Tibial nerve (tissue), 4 donors: ENCODE results near the gene ACVR1B. TPM values are rescaled to one million over a fixed set of nuclear protein-coding genes. Genes with fewer than 3 reads are reported as not detected.

Experiments
- DNase-seq, 2 donors: peaks; one replicate each; pipeline ENCODE4 v3.0.0-alpha.2; 2019; ENCODE audit warnings: low spot score in 2 of 2
- H3K27ac ChIP-seq, 4 donors: fragments of 200-600 bp; sonication (generic) in 3 of 4; one replicate each; pipeline ENCODE4 v1.5.1; 2017 to 2019; ENCODE audit warnings: mild to moderate bottlenecking in 1 of 4
- H3K27me3 ChIP-seq, 2 donors: fragments of 200-600 bp; sonication (generic) in 1 of 2; one replicate each; pipeline versions ENCODE4 v1.5.1 to v1.6.0; 2017 to 2019
- H3K36me3 ChIP-seq, 3 donors: fragments of 200-600 bp; sonication (generic); one replicate each; pipeline ENCODE4 v1.5.1; 2018 to 2019
- H3K4me1 ChIP-seq, 4 donors: fragments of 200-600 bp; sonication (generic) in 3 of 4; one replicate each; pipeline ENCODE4 v1.5.1; 2017 to 2019
- H3K4me3 ChIP-seq, 4 donors: fragments of 200-600 bp; sonication (generic) in 3 of 4; one replicate each; pipeline ENCODE4 v1.5.1; 2017 to 2019; ENCODE audit warnings: mild to moderate bottlenecking in 1 of 4, moderate library complexity in 1 of 4
- H3K9me3 ChIP-seq, 4 donors: fragments of 200-600 bp; sonication (generic) in 3 of 4; one replicate each; pipeline ENCODE4 v1.5.1; 2017 to 2019
- EP300 ChIP-seq, 2 donors: sonication (generic); formaldehyde crosslinking; IDR thresholded peaks; one replicate each; pipeline ENCODE4 v1.6.1; 2017; ENCODE audit warnings: antibody characterized with exemption in 2 of 2, mild to moderate bottlenecking in 1 of 2
- POLR2A ChIP-seq, 2 donors: fragments of 450-650 bp; IDR thresholded peaks; one replicate each; pipeline ENCODE4 v1.6.1; 2017; ENCODE audit warnings: antibody characterized with exemption in 2 of 2, mild to moderate bottlenecking in 2 of 2, moderate library complexity in 2 of 2
- WGBS, 2 donors: methylation state at CpG; one replicate each; pipeline ENCODE4 v1.1.5; 2018; 5-methylcytosine and 5-hydroxymethylcytosine counted together
- total RNA-seq, 4 donors: library from RNA; depleted of rRNA; stranded (reverse); fragments of >200 nt; gene quantifications; one replicate each; pipeline ENCODE4 v1.1.0, GENCODE V29; 2016
- TF ChIP-seq, protein P1 (sequence below), 5 experiments: fragments of 200-600 bp in 3 of 5; fragments of 450-650 bp in 2 of 5; sonication (generic) in 3 of 5; IDR thresholded peaks; one replicate each; pipeline ENCODE4 v1.5.1; 2016 to 2019; ENCODE audit warnings: antibody characterized with exemption in 5 of 5, mild to moderate bottlenecking in 3 of 5, moderate library complexity in 2 of 5

Gene ACVR1B
- total RNA-seq: 10 to 100 TPM; 11.6 to 19.8 (median 17.1) TPM

- WGBS, 2 donors: 1 to 2% methylated on average over 40 to 55 of the region's 86 CpGs
- peak within 1 kb of the TSS; percentile 87 to 97 (median 94) for H3K27ac ChIP-seq
- TF ChIP-seq, protein P1, sequence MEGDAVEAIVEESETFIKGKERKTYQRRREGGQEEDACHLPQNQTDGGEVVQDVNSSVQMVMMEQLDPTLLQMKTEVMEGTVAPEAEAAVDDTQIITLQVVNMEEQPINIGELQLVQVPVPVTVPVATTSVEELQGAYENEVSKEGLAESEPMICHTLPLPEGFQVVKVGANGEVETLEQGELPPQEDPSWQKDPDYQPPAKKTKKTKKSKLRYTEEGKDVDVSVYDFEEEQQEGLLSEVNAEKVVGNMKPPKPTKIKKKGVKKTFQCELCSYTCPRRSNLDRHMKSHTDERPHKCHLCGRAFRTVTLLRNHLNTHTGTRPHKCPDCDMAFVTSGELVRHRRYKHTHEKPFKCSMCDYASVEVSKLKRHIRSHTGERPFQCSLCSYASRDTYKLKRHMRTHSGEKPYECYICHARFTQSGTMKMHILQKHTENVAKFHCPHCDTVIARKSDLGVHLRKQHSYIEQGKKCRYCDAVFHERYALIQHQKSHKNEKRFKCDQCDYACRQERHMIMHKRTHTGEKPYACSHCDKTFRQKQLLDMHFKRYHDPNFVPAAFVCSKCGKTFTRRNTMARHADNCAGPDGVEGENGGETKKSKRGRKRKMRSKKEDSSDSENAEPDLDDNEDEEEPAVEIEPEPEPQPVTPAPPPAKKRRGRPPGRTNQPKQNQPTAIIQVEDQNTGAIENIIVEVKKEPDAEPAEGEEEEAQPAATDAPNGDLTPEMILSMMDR (IDR thresholded peaks at IDR 0.05): no peak
- TF ChIP-seq POLR2A (IDR thresholded peaks at IDR 0.05): peak; percentile 45 to 70
- peak in 1 of 2 donors; percentile 45 for TF ChIP-seq EP300 (IDR thresholded peaks at IDR 0.05)
- peak within 1 kb of the TSS; percentile 88 to 100 (median 98) for H3K4me3 ChIP-seq
- no peaks in the 10 kb centered on the region for H3K36me3 ChIP-seq
- peak; percentile 89 to 90 for DNase-seq
- no peaks in the 10 kb centered on the region for H3K27me3 ChIP-seq
- no peaks in the 10 kb centered on the region for H3K9me3 ChIP-seq
- H3K4me1 ChIP-seq: peaks cover 0 to 40% (median 25%) of the 10 kb centered on the region in 4 donors
These were observed at the start of gene ACVR1B for GRCh38 chr12:51951199-51951842. ACVR1B (plus strand) TSS chr12:51951699; CDS start chr12:51951744, 45 bp downstream.

DNA sequence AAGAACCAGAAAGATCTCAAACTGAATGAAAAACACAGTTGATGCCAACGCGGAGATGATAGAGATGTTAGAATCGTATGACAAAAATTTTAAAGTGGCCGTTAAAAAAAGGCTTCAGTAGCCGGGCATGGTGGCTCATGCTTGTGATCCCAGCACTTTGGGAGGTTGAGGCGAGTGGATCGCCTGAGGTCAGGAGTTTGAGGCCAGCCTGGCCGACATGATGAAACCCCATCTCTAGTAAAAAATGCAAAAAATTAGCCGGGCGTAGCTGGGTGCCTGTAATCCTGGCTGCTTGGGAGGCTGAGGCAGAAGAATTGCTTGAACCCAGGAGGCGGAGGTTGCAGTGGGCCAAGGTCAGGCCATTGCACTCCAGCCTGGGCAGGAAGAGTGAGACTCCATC is 49.6 kb upstream of the ACVR1B start:
- Histone ChIP-seq H3K27me3 (peaks cover 0 to 5% of the 10 kb centered on the region in 2 donors), H3K4me1 (peaks cover 0 to 33% (median 15%) of the 10 kb centered on the region in 4 donors), H3K36me3 (no peaks in the 10 kb centered on the region), H3K9me3 (no peaks in the 10 kb centered on the region), H3K27ac (no peak overlapping the region), H3K4me3 (no peak overlapping the region)
- DNase-seq: no peak
- WGBS, 2 donors: 89 to 95% methylated on average over 11 of the region's 11 CpGs
- TF ChIP-seq POLR2A (IDR thresholded peaks at IDR 0.05) (no peak), EP300 (IDR thresholded peaks at IDR 0.05) (no peak)
- TF ChIP-seq, protein P1 (IDR thresholded peaks at IDR 0.05): no peak

- Histone ChIP-seq H3K36me3 (no peaks in the 10 kb centered on the region), H3K27me3 (peaks cover 0 to 15% of the 10 kb centered on the region in 2 donors), H3K4me1 (peaks cover 0 to 58% (median 15%) of the 10 kb centered on the region in 4 donors), H3K27ac (peak overlapping the region; percentile 79 to 93 (median 89)), H3K4me3 (no peak overlapping the region), H3K9me3 (no peaks in the 10 kb centered on the region)
- TF ChIP-seq EP300 (IDR thresholded peaks at IDR 0.05): no peak
- TF ChIP-seq, protein P1 (IDR thresholded peaks at IDR 0.05): no peak
- TF ChIP-seq POLR2A (IDR thresholded peaks at IDR 0.05): no peak
- no peak for DNase-seq
These were observed 46.5 kb upstream of the ACVR1B start for GRCh38 chr12:51904951-51905470.

- peak in 1 of 2 donors; percentile 20 for TF ChIP-seq POLR2A (IDR thresholded peaks at IDR 0.05)
- TF ChIP-seq, protein P1 (IDR thresholded peaks at IDR 0.05): no peak
- TF ChIP-seq EP300 (IDR thresholded peaks at IDR 0.05): no peak
- Histone ChIP-seq H3K27ac (peak overlapping the region; percentile 79 to 93 (median 89)), H3K4me1 (peaks cover 0 to 66% (median 19%) of the 10 kb centered on the region in 4 donors), H3K36me3 (no peaks in the 10 kb centered on the region), H3K9me3 (no peaks in the 10 kb centered on the region), H3K27me3 (peaks cover 0 to 15% of the 10 kb centered on the region in 2 donors), H3K4me3 (no peak overlapping the region)
- DNase-seq: peak; percentile 77 to 87
- WGBS, 2 donors: 50 to 57% methylated on average over 17 to 18 of the region's 18 CpGs
These were observed 45.7 kb upstream of the ACVR1B start for GRCh38 chr12:51905471-51906429.
